ENCODE data around the gene G6PC3.
"Not testable (repeated sequence)": the region's sequence is repeated elsewhere in the genome, so short reads cannot be mapped to it uniquely, and the experiment has no call there.

Gene G6PC3

GRCh38 chr17:44070455-44071197 lies at the start of gene G6PC3:
G6PC3 (plus strand) TSS chr17:44070735; CDS start chr17:44070966, 231 bp downstream.
- DNase-seq: peak; percentile 87 to 91
- peak; percentile 60 for TF ChIP-seq POLR2A (IDR thresholded peaks at IDR 0.05; ENCODE audit: low read length)
- TF ChIP-seq GATA1 (IDR thresholded peaks at IDR 0.05; ENCODE audit: low read depth, low read length): no peak

- DNase-seq: not testable (repeated sequence)
Observed at GRCh38 chr17:44021227-44021626, 49.3 kb upstream of the G6PC3 start.

- no peak for TF ChIP-seq GATA1 (IDR thresholded peaks at IDR 0.05; ENCODE audit: low read depth, low read length)
- TF ChIP-seq POLR2A (IDR thresholded peaks at IDR 0.05; ENCODE audit: low read length): no peak
- DNase-seq: peak; percentile 16 to 24
Observed at GRCh38 chr17:44022246-44022645, 48.3 kb upstream of the G6PC3 start.

GRCh38 chr17:44023545-44024270 lies 46.8 kb upstream of the G6PC3 start:
- TF ChIP-seq GATA1 (IDR thresholded peaks at IDR 0.05; ENCODE audit: low read depth, low read length) (no peak), POLR2A (IDR thresholded peaks at IDR 0.05; ENCODE audit: low read length) (no peak)
- DNase-seq: no peak

GRCh38 chr17:44024271-44024663 lies 46.3 kb upstream of the G6PC3 start:
- no peak for DNase-seq
- no peak for TF ChIP-seq GATA1 (IDR thresholded peaks at IDR 0.05; ENCODE audit: low read depth, low read length)
- no peak for TF ChIP-seq POLR2A (IDR thresholded peaks at IDR 0.05; ENCODE audit: low read length)

GRCh38 chr17:44024853-44025252 lies 45.7 kb upstream of the G6PC3 start:
- no peak for DNase-seq
- TF ChIP-seq GATA1 (IDR thresholded peaks at IDR 0.05; ENCODE audit: low read depth, low read length) (no peak), POLR2A (IDR thresholded peaks at IDR 0.05; ENCODE audit: low read length) (no peak)

GRCh38 chr17:44029736-44030135 lies 40.8 kb upstream of the G6PC3 start:
- TF ChIP-seq POLR2A (IDR thresholded peaks at IDR 0.05; ENCODE audit: low read length) (no peak), GATA1 (IDR thresholded peaks at IDR 0.05; ENCODE audit: low read depth, low read length) (no peak)
- no peak for DNase-seq

GRCh38 chr17:44030482-44030881 lies 40.1 kb upstream of the G6PC3 start:
- no peak for DNase-seq
- TF ChIP-seq POLR2A (IDR thresholded peaks at IDR 0.05; ENCODE audit: low read length) (no peak), GATA1 (IDR thresholded peaks at IDR 0.05; ENCODE audit: low read depth, low read length) (no peak)

- DNase-seq: no peak
- TF ChIP-seq GATA1 (IDR thresholded peaks at IDR 0.05; ENCODE audit: low read depth, low read length) (no peak), POLR2A (IDR thresholded peaks at IDR 0.05; ENCODE audit: low read length) (no peak)
Observed at GRCh38 chr17:44033861-44034408, 36.6 kb upstream of the G6PC3 start.

- not testable (repeated sequence) for DNase-seq
Observed at GRCh38 chr17:44034688-44035087, 35.8 kb upstream of the G6PC3 start.

GRCh38 chr17:44037471-44037870 lies 33.1 kb upstream of the G6PC3 start:
- no peak for DNase-seq
- TF ChIP-seq GATA1 (IDR thresholded peaks at IDR 0.05; ENCODE audit: low read depth, low read length): no peak
- TF ChIP-seq POLR2A (IDR thresholded peaks at IDR 0.05; ENCODE audit: low read length): no peak

GRCh38 chr17:44038604-44039011 lies 31.9 kb upstream of the G6PC3 start:
- no peak for DNase-seq
- TF ChIP-seq POLR2A (IDR thresholded peaks at IDR 0.05; ENCODE audit: low read length) (no peak), GATA1 (IDR thresholded peaks at IDR 0.05; ENCODE audit: low read depth, low read length) (no peak)

- DNase-seq: no peak
Observed at GRCh38 chr17:44039829-44040635, 30.5 kb upstream of the G6PC3 start.

GRCh38 chr17:44043272-44043696 lies 27.3 kb upstream of the G6PC3 start:
- TF ChIP-seq GATA1 (IDR thresholded peaks at IDR 0.05; ENCODE audit: low read depth, low read length): no peak
- no peak for TF ChIP-seq POLR2A (IDR thresholded peaks at IDR 0.05; ENCODE audit: low read length)
- no peak for DNase-seq

More at GRCh38 chr17:44039829-44040635, 30.5 kb upstream of the G6PC3 start:
- TF ChIP-seq GATA1 (IDR thresholded peaks at IDR 0.05; ENCODE audit: low read depth, low read length) (no peak), POLR2A (IDR thresholded peaks at IDR 0.05; ENCODE audit: low read length) (no peak)
